ENCODE results near the gene LPIN2. TPM values are rescaled to one million over a fixed set of nuclear protein-coding genes. Genes with fewer than 3 reads are reported as not detected.
A peak's percentile ranks its signal among the peaks of the same experiment; 100 is the strongest.
"Not testable (repeated sequence)": the region's sequence is repeated elsewhere in the genome, so short reads cannot be mapped to it uniquely, and the experiment has no call there.

LPIN2 gene
- total RNA-seq, 1 donor from 2014 or later: 19.0 TPM

DNA sequence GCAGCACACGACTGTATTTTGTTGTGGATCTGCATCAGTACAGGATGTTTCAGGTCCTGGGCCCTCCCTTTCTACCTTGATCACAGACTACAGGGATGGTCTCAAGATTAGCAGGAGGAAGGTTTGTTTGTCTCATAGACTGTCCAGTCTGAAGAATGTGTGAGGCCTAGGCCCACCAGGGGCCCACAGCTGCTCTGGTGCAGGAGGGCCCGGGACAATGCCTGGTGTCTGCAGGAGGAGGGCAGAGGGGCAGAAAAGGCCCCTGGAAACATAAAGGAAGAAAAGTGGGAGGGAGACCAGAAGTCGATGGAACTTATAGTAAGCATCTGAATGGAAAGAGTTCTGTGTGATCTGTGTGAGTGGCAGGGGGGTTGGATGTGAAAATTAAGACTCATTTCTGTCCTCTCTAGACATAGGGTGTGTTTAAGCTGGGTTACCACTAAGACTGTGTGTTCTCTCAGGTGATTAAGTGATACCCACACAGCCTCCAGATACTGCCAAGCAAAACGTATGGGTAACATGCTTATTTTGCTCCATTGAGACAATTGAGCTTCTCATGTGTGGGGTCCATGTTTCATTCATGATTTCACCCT is 33.4 kb upstream of the LPIN2 start:
- DNase-seq (ENCODE audit: low read depth, low spot score): no peak

DNA sequence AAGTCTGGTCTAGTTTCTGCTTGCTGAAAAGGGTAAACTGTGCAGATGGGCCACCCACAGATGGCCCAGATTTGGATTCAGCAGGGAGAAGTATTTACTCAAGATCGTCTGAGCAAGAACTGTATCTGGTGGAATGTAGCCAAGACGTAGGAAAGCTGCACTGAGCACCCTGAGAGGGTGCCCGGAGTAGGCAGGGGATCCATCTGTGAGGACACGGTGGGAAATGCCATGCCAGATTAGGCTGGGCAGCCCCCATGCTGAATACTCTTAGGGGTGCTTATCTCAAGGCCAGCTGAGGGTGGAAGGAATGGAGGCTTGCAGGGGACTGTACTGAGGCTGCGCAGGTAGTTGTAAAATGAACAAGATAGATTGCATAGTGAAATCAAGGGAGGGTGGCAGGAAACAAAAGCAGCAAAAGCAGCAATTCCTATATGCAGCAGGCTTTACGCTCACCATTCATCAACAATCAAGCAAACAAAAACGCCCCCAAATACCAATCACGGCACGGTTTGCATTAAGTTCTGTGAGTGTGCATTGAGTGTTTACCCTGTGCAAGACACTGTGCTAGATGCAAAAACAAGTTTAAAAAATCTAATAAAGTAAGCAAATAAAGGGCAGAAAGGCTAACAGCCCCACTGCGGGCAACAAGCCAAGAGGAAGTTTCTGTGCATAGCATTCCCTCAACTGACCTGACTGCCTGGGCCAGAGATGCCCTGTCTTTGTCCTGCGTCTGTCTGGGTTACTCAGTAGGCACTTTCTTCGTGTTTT is 32.2 kb upstream of the LPIN2 start:
- no peak for DNase-seq (ENCODE audit: low read depth, low spot score)

- no peak for DNase-seq (ENCODE audit: low read depth, low spot score)
Observed at GRCh38 chr18:3042379-3042778, 29.4 kb upstream of the LPIN2 start.

GRCh38 chr18:3041843-3042242 is 28.9 kb upstream of the LPIN2 start:
- DNase-seq (ENCODE audit: low read depth, low spot score): no peak

DNA sequence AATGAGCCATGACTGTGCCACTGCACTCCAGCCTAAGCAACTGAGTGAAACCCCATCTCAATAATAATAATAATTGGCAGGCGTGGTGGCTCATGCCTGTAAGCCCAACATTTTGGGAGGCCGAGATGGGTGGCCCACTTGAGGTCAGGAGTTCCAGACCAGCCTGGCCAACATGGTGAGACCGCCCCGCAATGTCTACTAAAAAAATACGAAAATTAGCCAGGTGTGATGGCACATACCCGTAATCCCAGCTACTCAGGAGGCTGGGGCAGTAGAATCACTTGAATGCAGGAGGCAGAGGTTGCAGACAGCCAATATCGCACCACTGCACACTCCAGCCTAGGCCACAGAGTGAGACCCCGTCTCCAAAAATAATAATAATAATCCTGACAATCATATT is 27.9 kb upstream of the LPIN2 start:
- no peak for DNase-seq (ENCODE audit: low read depth, low spot score)

DNA sequence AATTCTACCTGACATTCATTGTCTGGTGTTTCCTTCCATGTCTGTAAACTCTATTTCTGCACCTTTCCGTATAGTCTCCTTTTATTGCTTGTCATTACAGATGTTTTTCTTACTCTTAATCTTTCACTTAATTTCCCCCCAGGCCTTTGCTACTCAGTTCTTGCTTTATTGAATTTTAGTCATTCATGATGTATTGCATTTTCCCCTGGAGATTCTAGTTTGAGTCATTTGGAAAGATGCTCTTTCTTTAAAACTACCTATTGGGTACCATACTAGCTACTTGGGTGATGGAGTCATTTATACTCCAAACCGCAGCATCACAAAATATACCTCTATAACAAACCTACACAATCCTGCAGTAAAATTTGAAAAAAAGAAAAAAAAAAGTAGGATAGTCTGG is 27.2 kb upstream of the LPIN2 start:
- DNase-seq (ENCODE audit: low read depth, low spot score): no peak

DNA sequence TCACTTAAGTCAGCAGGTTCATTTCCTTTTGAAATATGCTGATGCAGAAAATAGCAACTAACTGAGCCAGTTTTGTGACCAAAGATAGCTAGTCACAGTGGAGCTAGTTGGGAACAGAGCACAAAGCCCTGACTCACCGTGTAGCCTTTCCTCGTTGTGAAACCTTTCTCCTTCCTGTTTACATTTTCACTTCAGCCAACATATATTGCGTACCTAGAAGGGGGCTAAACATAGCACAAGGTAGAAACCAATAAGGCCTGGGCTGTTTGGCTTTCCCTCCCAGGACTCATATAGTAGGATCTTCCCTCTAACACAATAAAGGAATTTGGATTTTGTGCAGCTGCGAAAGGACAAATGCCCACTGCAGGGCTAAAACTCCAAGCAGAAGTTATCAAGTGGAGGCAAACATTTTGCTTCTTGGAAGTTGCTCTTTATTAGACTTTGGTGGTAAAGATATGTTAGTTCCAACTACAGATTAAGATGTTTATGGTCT is 24.5 kb upstream of the LPIN2 start:
- DNase-seq (ENCODE audit: low read depth, low spot score): peak; percentile 29

GRCh38 chr18:3036108-3036507 is 23.2 kb upstream of the LPIN2 start:
- DNase-seq (ENCODE audit: low read depth, low spot score): no peak

GRCh38 chr18:3035635-3036034 is 22.7 kb upstream of the LPIN2 start:
- no peak for DNase-seq (ENCODE audit: low read depth, low spot score)

GRCh38 chr18:3032721-3033120 is 19.8 kb upstream of the LPIN2 start:
- no peak for DNase-seq (ENCODE audit: low read depth, low spot score)

DNA sequence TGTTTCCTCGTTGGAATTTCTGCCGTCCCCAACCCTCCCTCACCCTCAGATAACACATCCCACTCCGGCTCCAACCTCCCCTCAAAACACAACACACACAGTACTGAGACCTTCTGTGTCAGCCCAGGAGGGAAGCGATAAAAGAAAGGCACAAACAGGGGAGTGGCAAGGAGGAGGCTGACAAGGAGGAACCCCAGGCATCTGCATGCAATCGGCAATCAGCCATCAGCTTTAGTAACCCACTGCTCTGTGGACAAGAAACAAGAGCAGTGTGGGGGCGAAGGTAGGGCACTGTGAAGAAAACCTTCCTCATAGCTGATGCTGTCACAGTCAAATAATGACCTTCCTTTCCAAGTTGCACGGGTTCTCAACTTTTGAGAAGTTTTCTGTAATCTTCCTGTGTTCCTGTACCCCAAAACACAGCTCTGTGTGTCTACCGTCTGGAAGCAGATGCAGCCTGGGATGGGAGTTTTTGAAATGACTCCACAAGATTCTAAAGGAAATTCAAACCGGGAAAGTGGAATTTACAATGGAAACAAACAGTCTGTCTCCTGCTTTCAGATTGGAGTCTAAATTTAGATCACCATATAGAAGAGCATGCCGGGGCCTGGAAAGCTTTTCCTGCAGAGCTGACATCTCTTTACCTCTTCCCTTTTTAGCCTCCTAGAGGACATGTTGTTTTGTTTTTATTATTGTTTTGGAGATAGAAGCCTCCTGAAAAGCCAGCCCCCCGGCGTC is 16.4 kb upstream of the LPIN2 start:
- DNase-seq (ENCODE audit: low read depth, low spot score): no peak

DNA sequence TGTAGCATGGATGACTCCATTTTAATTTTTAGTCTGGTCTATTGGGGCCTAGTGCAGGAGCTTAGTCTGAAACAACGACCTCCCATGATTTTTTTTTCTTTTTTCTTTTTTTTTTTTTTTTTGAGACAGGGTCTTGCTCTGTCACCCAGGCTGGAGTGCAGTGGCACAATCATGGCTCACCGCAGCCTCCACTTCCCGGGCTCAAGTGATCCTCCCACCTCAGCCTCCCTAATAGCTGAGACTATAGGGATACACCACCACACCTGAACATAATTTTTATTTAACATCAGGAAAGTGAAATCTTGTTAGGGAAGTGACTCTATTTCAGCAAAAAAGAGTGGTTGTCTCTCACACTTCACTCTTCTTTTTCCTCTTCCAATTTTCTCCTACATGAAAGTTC is 15.2 kb upstream of the LPIN2 start:
- DNase-seq (ENCODE audit: low read depth, low spot score): not testable (repeated sequence)

- no peak for DNase-seq (ENCODE audit: low read depth, low spot score)
Observed at GRCh38 chr18:3027370-3027891, 14.5 kb upstream of the LPIN2 start.

DNA sequence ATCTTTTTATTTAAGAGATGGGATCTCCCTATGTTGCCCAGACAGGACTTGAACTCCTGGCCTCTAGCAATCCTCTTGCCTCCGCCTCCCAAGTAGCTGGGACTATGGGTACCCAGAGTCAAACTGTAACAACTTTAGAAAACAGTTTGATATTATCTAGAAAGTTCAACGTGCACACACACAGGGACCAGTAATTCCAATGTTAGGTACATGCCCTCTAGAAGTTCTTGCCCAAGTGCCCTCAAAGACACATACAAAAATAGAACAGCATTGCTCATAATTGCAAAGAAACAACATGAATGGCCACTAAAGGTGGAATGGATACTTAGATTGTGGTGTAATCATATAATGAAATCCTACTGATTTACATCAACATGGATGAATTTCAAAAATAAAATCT is 12.6 kb upstream of the LPIN2 start:
- DNase-seq (ENCODE audit: low read depth, low spot score): no peak

GRCh38 chr18:3023603-3024002 is 10.7 kb upstream of the LPIN2 start:
- DNase-seq (ENCODE audit: low read depth, low spot score): not testable (repeated sequence)

GRCh38 chr18:3016585-3017297 is 3.8 kb upstream of the LPIN2 start:
- DNase-seq (ENCODE audit: low read depth, low spot score): no peak

GRCh38 chr18:3015851-3016250 is 2.9 kb upstream of the LPIN2 start:
- DNase-seq (ENCODE audit: low read depth, low spot score): no peak

DNA sequence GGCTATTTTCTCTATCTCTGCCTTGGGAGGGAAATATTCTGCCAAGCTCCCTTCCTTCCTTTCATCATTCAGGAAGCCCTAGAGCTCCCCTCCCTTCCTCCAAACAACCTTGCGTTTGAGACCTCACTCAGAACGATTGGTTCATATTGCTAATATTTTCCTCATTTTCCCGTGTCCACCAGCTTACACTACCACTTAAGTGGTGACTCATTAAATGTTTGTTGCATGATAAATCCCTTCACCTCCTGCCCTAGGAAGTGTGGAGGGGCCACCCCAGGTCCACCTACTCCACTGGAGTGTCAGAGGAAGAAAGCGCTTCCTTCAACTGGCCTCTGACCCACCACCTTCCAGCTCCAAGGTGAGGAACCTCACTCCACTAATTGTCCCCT is 2.3 kb upstream of the LPIN2 start:
- DNase-seq (ENCODE audit: low read depth, low spot score): peak; percentile 67

GRCh38 chr18:3014503-3015203 is 1.7 kb upstream of the LPIN2 start:
- no peak for DNase-seq (ENCODE audit: low read depth, low spot score)

GRCh38 chr18:3012136-3013023 is 564 bp downstream of the LPIN2 start:
- DNase-seq (ENCODE audit: low read depth, low spot score): no peak

Measured in pulmonary artery endothelial cell (primary cell).